NCI-H146 (cell line): ENCODE measurements around the gene KCNH5.

ENCODE experiments used
- DNase-seq: peaks from one replicate; lab custom pipeline; 2025; lab: John Stamatoyannopoulos, UW

Gene KCNH5

GRCh38 chr14:62988967-62989366 lies 56.3 kb downstream of the KCNH5 start:
- no peak for DNase-seq

GRCh38 chr14:62983821-62984220 lies 61.4 kb downstream of the KCNH5 start:
- DNase-seq = no peak

GRCh38 chr14:62980693-62981092 lies 64.6 kb downstream of the KCNH5 start:
- DNase-seq = no peak

GRCh38 chr14:62957562-62957961 lies 87.7 kb downstream of the KCNH5 start:
- DNase-seq = no peak

GRCh38 chr14:62956413-62956812 lies 88.8 kb downstream of the KCNH5 start:
- DNase-seq = no peak

- no peak for DNase-seq
Observed at GRCh38 chr14:62954165-62954564, 91.1 kb downstream of the KCNH5 start.

GRCh38 chr14:62952226-62952625 lies 93.0 kb downstream of the KCNH5 start:
- DNase-seq = no peak

- no peak for DNase-seq
Observed at GRCh38 chr14:62947301-62947700, 98.0 kb downstream of the KCNH5 start.

- no peak for DNase-seq
Observed at GRCh38 chr14:62946221-62946620, 99.0 kb downstream of the KCNH5 start.

- DNase-seq = no peak
Observed at GRCh38 chr14:62943202-62943601, 102.1 kb downstream of the KCNH5 start.

GRCh38 chr14:62939970-62940369 lies 105.3 kb downstream of the KCNH5 start:
- DNase-seq = no peak

GRCh38 chr14:62938778-62939177 lies 106.5 kb downstream of the KCNH5 start:
- no peak for DNase-seq

- no peak for DNase-seq
Observed at GRCh38 chr14:62934439-62934838, 110.8 kb downstream of the KCNH5 start.

GRCh38 chr14:62921466-62921865 lies 123.8 kb downstream of the KCNH5 start:
- DNase-seq = no peak

- peak; percentile 22 for DNase-seq
Observed at GRCh38 chr14:62916551-62916950, 128.7 kb downstream of the KCNH5 start.

- no peak for DNase-seq
Observed at GRCh38 chr14:62914873-62915272, 130.4 kb downstream of the KCNH5 start.

GRCh38 chr14:62914025-62914424 lies 131.2 kb downstream of the KCNH5 start:
- DNase-seq = no peak

GRCh38 chr14:62908506-62908905 lies 136.8 kb downstream of the KCNH5 start:
- no peak for DNase-seq

- no peak for DNase-seq
Observed at GRCh38 chr14:62905566-62905965, 139.7 kb downstream of the KCNH5 start.

- DNase-seq = no peak
Observed at GRCh38 chr14:62897771-62898170, 147.5 kb downstream of the KCNH5 start.

GRCh38 chr14:62896932-62897456 lies 148.3 kb downstream of the KCNH5 start:
- DNase-seq = no peak

- DNase-seq = no peak
Observed at GRCh38 chr14:62894736-62895135, 150.5 kb downstream of the KCNH5 start.

- DNase-seq = no peak
Observed at GRCh38 chr14:62889364-62889763, 155.9 kb downstream of the KCNH5 start.

- no peak for DNase-seq
Observed at GRCh38 chr14:62886461-62886860, 158.8 kb downstream of the KCNH5 start.

- DNase-seq = no peak
Observed at GRCh38 chr14:62885451-62885850, 159.8 kb downstream of the KCNH5 start.
